ENCODE measurements around the gene BRINP3. TPM values are rescaled to one million over a fixed set of nuclear protein-coding genes. Genes with fewer than 3 reads are reported as not detected.

Gene BRINP3
- total RNA-seq, 1 donor: 2.3 TPM

DNA sequence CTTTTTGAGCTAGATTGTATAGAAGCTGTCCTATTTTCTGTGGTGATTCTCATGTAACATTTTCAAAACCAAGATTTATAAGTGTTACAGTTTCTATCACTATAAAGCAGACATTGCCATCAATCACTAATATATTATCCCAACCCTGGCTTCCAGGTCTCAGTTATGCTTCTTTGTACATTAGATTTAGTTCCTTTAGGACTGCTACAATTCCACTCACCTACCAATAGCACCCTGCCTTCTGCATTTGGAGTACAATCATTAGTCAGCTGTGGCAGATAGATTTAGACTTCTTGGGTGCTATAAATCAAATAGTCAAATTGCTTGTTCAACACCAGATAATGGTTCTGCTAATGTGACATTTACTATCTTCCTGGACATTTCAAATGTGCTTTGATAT, 281.6 kb downstream of the BRINP3 start:
- DNase-seq (ENCODE audit: low read depth): no peak
- TF ChIP-seq, protein P1, sequence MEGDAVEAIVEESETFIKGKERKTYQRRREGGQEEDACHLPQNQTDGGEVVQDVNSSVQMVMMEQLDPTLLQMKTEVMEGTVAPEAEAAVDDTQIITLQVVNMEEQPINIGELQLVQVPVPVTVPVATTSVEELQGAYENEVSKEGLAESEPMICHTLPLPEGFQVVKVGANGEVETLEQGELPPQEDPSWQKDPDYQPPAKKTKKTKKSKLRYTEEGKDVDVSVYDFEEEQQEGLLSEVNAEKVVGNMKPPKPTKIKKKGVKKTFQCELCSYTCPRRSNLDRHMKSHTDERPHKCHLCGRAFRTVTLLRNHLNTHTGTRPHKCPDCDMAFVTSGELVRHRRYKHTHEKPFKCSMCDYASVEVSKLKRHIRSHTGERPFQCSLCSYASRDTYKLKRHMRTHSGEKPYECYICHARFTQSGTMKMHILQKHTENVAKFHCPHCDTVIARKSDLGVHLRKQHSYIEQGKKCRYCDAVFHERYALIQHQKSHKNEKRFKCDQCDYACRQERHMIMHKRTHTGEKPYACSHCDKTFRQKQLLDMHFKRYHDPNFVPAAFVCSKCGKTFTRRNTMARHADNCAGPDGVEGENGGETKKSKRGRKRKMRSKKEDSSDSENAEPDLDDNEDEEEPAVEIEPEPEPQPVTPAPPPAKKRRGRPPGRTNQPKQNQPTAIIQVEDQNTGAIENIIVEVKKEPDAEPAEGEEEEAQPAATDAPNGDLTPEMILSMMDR (IDR thresholded peaks at IDR 0.05; ENCODE audit: insufficient read depth, low read length): no peak
- H3K4me3 ChIP-seq (ENCODE audit: low read depth, low read length): no peak overlapping the region

DNA sequence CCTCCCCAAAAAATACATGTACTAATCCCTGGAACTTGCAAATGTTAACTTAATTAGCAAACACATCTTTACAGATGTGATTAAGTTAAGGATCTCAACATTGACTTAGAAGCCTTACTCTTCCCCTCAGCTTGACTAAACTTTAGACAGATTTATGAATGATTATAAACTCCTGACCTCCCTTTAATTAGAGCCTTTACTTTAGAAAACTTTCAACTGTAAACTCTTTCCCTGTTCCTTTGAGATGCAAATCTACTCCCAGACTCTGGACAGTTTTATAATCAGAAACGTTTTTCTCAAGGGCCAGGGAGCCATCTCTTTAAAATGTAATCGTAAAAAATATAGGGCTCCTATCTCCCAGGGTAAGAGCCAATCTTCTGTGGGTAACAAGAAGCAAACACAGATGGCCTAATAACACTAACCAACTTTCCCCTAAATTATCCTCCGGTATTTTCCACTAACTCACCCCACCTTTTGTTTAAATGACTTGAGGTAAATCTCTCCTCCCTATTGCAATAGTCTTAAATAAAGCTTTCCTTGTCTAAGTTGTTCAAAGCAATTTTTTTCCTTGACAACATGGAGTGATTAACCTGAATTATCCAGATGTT, 284.1 kb downstream of the BRINP3 start:
- no peak overlapping the region for H3K4me3 ChIP-seq (ENCODE audit: low read depth, low read length)
- no peak for DNase-seq (ENCODE audit: low read depth)
- TF ChIP-seq, protein P1 (IDR thresholded peaks at IDR 0.05; ENCODE audit: insufficient read depth, low read length): no peak

DNA sequence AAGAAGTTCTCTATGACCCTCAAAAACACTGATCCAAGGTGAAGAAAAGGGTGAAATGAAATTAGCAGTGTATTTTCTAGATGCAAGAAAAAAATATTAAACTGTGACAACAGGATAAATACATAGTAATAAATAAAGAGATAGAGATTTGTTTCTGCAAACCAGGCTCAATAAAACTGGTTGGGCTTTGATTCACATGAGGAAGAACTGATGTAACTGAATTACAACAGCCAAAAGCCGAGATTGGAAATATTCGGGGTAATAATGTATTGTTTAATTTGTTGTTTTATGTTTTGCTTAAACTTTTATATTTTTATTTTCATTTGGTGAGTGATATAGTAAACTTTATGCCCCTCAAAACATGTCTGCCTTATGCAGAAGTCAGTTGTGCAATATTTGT, 285.0 kb downstream of the BRINP3 start:
- no peak for DNase-seq (ENCODE audit: low read depth)
- TF ChIP-seq, protein P1 (IDR thresholded peaks at IDR 0.05; ENCODE audit: insufficient read depth, low read length): no peak
- no peak overlapping the region for H3K4me3 ChIP-seq (ENCODE audit: low read depth, low read length)

DNA sequence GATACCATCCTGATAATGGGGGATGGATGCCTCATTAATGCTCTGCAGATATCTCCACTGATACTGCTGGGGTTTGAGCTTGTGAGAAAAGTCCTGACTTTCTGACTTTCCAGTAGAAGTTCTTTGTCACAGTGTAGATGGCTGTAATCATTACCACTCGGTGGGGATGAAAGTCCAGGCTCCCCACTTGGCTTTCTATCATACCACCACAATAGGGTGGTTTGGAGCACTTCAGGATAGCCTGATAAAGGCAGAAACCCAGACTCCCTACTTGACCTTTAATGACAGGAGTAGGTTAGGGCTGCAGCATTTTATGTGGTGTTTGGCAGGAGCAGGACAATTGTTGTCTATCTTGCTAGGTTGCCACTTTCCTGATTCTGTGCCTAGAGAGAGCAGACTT, 294.1 kb downstream of the BRINP3 start:
- TF ChIP-seq, protein P1 (IDR thresholded peaks at IDR 0.05; ENCODE audit: insufficient read depth, low read length): no peak
- DNase-seq (ENCODE audit: low read depth): no peak

DNA sequence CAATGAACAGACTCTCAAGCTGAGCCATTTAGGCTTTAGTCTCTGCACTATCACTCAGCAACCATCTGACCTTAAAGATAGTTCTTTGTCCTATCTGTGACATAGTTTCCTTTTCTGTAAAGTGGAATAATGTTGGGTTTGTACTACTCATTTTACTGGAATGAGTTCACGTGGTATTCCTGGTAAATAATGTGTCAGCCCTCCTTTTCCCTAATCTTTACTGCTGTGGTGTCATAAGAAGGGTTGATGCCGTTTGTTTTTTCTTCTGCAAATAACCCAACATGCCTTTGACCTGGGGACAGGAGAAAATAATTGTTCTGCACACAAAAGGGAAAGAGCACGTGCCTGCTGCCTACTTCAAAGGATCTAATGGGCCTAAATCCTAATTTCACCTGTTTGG, 297.8 kb downstream of the BRINP3 start:
- H3K4me3 ChIP-seq (ENCODE audit: low read depth, low read length): no peak overlapping the region
- TF ChIP-seq, protein P1 (IDR thresholded peaks at IDR 0.05; ENCODE audit: insufficient read depth, low read length): no peak
- peak; percentile 61 for DNase-seq (ENCODE audit: low read depth)

More for the DNA sequence above, 294.1 kb downstream of the BRINP3 start:
- H3K4me3 ChIP-seq (ENCODE audit: low read depth, low read length): no peak overlapping the region

DNA sequence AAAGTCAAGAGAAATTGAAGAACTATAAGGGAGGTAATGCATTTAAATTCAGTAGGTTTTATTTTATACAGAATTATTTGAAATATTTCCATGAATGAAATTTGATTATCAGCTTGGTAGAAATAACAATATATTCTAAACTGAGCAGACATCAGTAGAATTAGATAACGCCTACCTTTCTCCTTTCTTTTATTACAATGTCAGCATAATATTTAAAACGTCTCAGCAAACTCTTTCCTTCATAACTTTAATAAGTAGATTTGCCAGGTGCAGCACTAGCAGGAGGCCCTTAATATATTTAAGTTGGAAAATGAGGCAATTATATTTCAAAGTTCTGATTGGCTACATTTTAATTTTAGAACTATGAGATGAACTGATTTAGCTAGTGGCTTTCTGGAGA, 298.8 kb downstream of the BRINP3 start:
- no peak for DNase-seq (ENCODE audit: low read depth)
- no peak overlapping the region for H3K4me3 ChIP-seq (ENCODE audit: low read depth, low read length)
- TF ChIP-seq, protein P1 (IDR thresholded peaks at IDR 0.05; ENCODE audit: insufficient read depth, low read length): no peak

DNA sequence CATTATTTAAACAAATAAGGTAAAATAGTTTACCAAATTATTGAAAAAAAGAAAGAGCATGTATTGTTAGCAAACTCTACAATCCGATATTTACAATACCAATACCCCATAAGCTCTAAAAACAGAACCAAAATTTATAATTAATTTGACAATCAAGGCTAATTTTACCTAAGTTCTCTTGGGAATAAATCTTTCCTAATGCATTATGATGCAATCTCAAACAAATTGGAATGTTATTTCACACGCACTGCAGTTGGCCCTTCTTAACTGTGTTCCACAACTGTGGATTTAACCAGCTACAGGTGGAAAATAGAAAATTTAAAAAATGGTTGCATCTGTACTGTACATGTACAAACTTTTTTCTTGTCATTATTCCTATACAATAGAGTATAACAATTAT, 300.1 kb downstream of the BRINP3 start:
- TF ChIP-seq, protein P1 (IDR thresholded peaks at IDR 0.05; ENCODE audit: insufficient read depth, low read length): no peak
- no peak overlapping the region for H3K4me3 ChIP-seq (ENCODE audit: low read depth, low read length)
- DNase-seq (ENCODE audit: low read depth): no peak
